ENCODE data around the gene WDR93. TPM values are rescaled to one million over a fixed set of nuclear protein-coding genes. Genes with fewer than 3 reads are reported as not detected.
A peak's percentile ranks its signal among the peaks of the same experiment; 100 is the strongest.

Gene WDR93
- total and polyA plus RNA-seq, 8 donors = 0.09 to 0.92 (median 0.15) TPM; not detected in 1

DNA sequence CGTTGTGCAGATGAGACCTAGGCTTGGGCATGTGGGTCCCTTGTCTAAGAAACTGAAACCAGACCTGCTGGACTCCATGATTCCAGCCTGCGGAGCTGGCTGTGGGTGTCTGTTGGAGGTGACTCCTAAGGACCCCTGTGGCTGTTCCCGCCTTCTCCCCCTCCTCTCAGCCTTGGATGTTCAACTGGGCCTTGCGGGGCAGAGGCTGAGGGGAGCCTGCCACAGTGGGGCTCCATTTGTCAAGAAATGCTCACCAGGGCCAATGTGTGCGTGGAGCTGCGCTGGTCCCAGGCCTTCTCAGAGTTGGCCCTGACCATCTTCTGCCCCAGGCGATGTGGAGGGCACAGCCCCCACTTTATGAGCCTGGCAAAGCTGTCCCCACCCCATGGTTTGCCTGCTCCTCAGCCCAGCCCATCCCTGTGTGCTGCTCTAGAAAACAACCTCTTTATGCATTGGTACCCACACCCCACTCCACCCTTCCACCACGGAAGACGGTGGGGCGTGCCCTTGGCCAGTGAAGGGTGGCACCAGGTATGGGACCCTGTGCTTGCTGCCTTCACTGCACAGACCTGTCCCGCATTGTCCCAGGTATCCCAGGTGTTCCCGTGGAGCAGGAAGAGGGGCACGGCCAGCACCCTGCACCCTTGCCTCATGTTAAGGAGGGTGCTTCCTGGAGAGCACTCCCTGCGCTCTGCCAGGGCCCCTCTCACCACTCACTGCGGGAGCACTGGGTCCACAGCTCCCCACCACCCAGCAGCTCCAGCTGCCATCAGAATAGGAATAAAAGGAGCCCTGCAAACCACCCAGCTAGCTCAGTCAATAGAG lies 93.5 kb downstream of the WDR93 start:
- H3K4me3 ChIP-seq = no peak overlapping the region
- H3K4me1 ChIP-seq = peaks cover 9 to 34% (median 16%) of the 10 kb centered on the region in 3 donors
- 73 to 75% methylated on average over 15 of the region's 15 CpGs for WGBS, 2 donors
- intact Hi-C loops (cut with DNase I) = no loop called here
- H3K36me3 ChIP-seq = peaks cover 0 to 21% (median 10%) of the 10 kb centered on the region in 3 donors
- no peaks in the 10 kb centered on the region for H3K27me3 ChIP-seq
- TF ChIP-seq, protein P1, sequence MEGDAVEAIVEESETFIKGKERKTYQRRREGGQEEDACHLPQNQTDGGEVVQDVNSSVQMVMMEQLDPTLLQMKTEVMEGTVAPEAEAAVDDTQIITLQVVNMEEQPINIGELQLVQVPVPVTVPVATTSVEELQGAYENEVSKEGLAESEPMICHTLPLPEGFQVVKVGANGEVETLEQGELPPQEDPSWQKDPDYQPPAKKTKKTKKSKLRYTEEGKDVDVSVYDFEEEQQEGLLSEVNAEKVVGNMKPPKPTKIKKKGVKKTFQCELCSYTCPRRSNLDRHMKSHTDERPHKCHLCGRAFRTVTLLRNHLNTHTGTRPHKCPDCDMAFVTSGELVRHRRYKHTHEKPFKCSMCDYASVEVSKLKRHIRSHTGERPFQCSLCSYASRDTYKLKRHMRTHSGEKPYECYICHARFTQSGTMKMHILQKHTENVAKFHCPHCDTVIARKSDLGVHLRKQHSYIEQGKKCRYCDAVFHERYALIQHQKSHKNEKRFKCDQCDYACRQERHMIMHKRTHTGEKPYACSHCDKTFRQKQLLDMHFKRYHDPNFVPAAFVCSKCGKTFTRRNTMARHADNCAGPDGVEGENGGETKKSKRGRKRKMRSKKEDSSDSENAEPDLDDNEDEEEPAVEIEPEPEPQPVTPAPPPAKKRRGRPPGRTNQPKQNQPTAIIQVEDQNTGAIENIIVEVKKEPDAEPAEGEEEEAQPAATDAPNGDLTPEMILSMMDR (IDR thresholded peaks at IDR 0.05) = no peak
- FAIRE-seq (no peak), DNase-seq (peak in 4 of 6 donors; percentile 38 to 69 (median 42)), ATAC-seq (peak; percentile 14 to 24 (median 22))
- H3K9me3 ChIP-seq = no peaks in the 10 kb centered on the region
- peak overlapping the region in 3 of 4 donors; percentile 5 to 61 (median 28) for H3K27ac ChIP-seq

DNA sequence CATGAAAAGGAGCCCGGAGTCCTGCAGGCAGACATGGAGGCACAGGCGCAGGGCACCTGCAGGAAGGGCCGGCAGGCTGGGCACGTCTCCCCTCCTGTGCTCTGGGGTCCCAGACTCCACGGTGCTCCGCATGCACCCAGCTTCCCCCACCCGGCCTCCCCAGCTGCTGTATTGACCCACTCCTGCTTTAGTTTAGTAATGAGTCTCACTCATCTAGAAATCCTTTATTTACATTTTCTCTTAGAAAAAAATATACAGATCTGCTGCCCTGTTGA lies 94.0 kb downstream of the WDR93 start:
- DNase-seq = peak in 2 of 6 donors; percentile 28
- TF ChIP-seq, protein P1 (IDR thresholded peaks at IDR 0.05) = no peak
- Histone ChIP-seq H3K9me3 (no peaks in the 10 kb centered on the region), H3K27me3 (no peaks in the 10 kb centered on the region), H3K4me3 (no peak overlapping the region), H3K36me3 (peaks cover 0 to 26% (median 13%) of the 10 kb centered on the region in 3 donors), H3K4me1 (peaks cover 9 to 34% (median 16%) of the 10 kb centered on the region in 3 donors), H3K27ac (peak overlapping the region in 3 of 4 donors; percentile 5 to 61 (median 59))
- WGBS, 2 donors = 86% methylated on average over 7 of the region's 7 CpGs
- intact Hi-C loops (cut with DNase I) = no loop called here
- ATAC-seq = no peak
- FAIRE-seq = no peak

DNA sequence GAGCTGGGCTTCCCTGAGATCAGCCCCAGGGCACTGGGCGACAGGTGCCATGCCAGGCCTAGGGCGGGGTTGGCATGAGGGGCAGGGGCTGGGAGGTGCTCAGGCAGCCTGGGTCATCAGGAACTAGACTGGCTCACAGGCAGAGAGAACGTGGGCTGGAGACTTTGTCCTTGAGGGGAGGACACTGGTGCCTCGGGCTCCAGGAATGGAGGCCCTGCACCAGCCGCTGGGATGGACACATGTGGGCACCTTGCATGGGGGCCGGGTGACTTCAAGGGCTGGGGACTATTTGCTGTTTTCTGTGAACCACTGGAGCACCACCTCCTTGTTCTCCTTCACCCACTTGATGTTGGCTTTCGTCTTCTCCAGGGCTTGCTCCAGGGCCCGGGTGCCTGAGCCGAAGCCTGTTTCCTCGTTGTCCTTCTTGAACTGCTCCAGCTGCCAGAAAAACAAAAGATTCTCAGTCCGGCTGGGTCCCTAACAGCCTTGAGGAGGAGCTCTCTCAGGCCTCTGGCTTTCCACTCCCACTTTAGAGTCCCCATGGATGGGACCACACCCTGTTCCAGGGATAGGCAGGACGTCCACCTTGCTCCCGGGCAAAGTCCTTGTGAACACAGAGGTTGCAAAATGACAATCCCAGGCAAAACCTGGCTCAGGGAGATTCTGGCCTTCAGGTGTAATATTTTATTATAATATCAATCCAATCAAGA lies 94.6 kb downstream of the WDR93 start:
- ATAC-seq = peak in 2 of 4 donors; percentile 12 to 37

DNA sequence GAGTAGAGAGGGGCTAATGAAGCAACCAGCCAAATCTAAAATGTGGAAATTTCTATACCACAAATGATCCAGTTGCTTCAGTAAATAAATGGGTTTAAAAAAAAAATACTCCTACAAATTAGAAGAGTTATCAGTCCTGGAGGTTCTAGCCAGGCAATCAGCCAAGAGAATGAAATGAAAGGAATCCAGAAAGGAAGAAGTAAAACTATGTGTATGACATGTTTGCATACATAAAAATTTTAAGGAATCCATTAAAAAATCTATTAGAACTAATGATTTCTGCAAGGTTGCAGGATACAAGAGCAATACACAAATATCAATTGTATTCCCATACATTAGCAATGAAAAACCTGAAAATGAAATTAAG lies 95.1 kb downstream of the WDR93 start:
- no peak for DNase-seq
- no peak for ATAC-seq
- Histone ChIP-seq H3K27ac (peak overlapping the region in 2 of 4 donors; percentile 59 to 61), H3K36me3 (peaks cover 0 to 35% (median 18%) of the 10 kb centered on the region in 3 donors), H3K4me3 (no peak overlapping the region), H3K9me3 (no peaks in the 10 kb centered on the region), H3K4me1 (peaks cover 9 to 34% (median 16%) of the 10 kb centered on the region in 3 donors), H3K27me3 (no peaks in the 10 kb centered on the region)
- intact Hi-C loops (cut with DNase I) = no loop called here
- no peak for FAIRE-seq
- TF ChIP-seq, protein P1 (IDR thresholded peaks at IDR 0.05) = no peak

More for the DNA sequence above, 94.6 kb downstream of the WDR93 start:
- peak overlapping the region in 3 of 4 donors; percentile 5 to 61 (median 59) for H3K27ac ChIP-seq
- no peak overlapping the region for H3K4me3 ChIP-seq
- FAIRE-seq (no peak), DNase-seq (peak in 3 of 6 donors; percentile 30 to 58 (median 33))
- TF ChIP-seq, protein P1 (IDR thresholded peaks at IDR 0.05) = no peak
- no peaks in the 10 kb centered on the region for H3K27me3 ChIP-seq
- H3K4me1 ChIP-seq = peaks cover 9 to 34% (median 16%) of the 10 kb centered on the region in 3 donors
- no peaks in the 10 kb centered on the region for H3K9me3 ChIP-seq
- WGBS, 2 donors = 47 to 51% methylated on average over 13 of the region's 13 CpGs
- intact Hi-C loops (cut with DNase I) = no loop called here
- H3K36me3 ChIP-seq = peaks cover 0 to 30% (median 13%) of the 10 kb centered on the region in 3 donors
